ENCODE measurements around the gene DCBLD1.

The DCBLD1 gene

GRCh38 chr6:117555882-117556498 is 73.5 kb downstream of the DCBLD1 start:
- peaks cover 4 to 16% of the 10 kb centered on the region in 2 experiments; a peak in 2 of 3 replicates for H3K36me3 ChIP-seq (ENCODE audit: control insufficient read depth in 2 of 2, insufficient read depth in 1 of 2, low read length in 2 of 2)
- TF ChIP-seq ZNF654 (tag by site-specific recombination; IDR thresholded peaks at IDR 0.05; ENCODE audit: low read depth) (peak; percentile 70), SETDB1 (IDR thresholded peaks at IDR 0.05; ENCODE audit: insufficient read length, low read length) (no peak)
- CTCF ChIA-PET: interaction anchor here (0.5 to 7.1 kb wide), 40 partner anchors 8 to 1489 kb away, joined by 3 to 118 read pairs (median 4); no protein-coding TSS in a partner anchor
- H3K4me3 ChIP-seq (ENCODE audit: low read depth, low read length): no peak overlapping the region
- H3K27ac ChIP-seq (ENCODE audit: extremely low read depth, low read depth, low read length): no peak overlapping the region
- H3K9me3 ChIP-seq (ENCODE audit: control insufficient read depth, insufficient read depth, low read depth, low read length): no peaks in the 10 kb centered on the region
- H3K4me1 ChIP-seq (ENCODE audit: control insufficient read depth, insufficient read depth, low read length): no peaks in the 10 kb centered on the region
- POLR2A ChIA-PET: interaction anchor here (1.5 kb wide), 1 partner anchor 106 kb away, joined by 4 read pairs; no protein-coding TSS in a partner anchor

GRCh38 chr6:117557951-117558350 is 75.5 kb downstream of the DCBLD1 start:
- POLR2A ChIA-PET: no interaction called here
- TF ChIP-seq ZNF843 (tag by site-specific recombination; IDR thresholded peaks at IDR 0.05) (no peak), TSHZ1 (tag by site-specific recombination; IDR thresholded peaks at IDR 0.05; ENCODE audit: borderline replicate concordance) (no peak), KLF16 (tag by site-specific recombination; IDR thresholded peaks at IDR 0.05) (no peak), ZNF585B (tag by site-specific recombination; IDR thresholded peaks at IDR 0.05) (no peak), ZNF658 (tag by site-specific recombination; IDR thresholded peaks at IDR 0.05) (no peak), PBX3 (CRISPR knock-in tag; IDR thresholded peaks at IDR 0.05) (no peak), ZBTB17 (tag by site-specific recombination; IDR thresholded peaks at IDR 0.05) (no peak), ZNF416 (tag by site-specific recombination; IDR thresholded peaks at IDR 0.05) (no peak), MZF1 (tag by site-specific recombination; IDR thresholded peaks at IDR 0.05; ENCODE audit: borderline replicate concordance) (no peak), SETDB1 (IDR thresholded peaks at IDR 0.05; ENCODE audit: insufficient read length, low read length) (no peak), ZNF239 (tag by site-specific recombination; IDR thresholded peaks at IDR 0.05) (no peak), ZNF19 (tag by site-specific recombination; IDR thresholded peaks at IDR 0.05; ENCODE audit: low read depth) (no peak), ZEB2 (tag by site-specific recombination; IDR thresholded peaks at IDR 0.05) (no peak), IKZF3 (tag by site-specific recombination; IDR thresholded peaks at IDR 0.05) (no peak)
- TF ChIP-seq, protein P1, sequence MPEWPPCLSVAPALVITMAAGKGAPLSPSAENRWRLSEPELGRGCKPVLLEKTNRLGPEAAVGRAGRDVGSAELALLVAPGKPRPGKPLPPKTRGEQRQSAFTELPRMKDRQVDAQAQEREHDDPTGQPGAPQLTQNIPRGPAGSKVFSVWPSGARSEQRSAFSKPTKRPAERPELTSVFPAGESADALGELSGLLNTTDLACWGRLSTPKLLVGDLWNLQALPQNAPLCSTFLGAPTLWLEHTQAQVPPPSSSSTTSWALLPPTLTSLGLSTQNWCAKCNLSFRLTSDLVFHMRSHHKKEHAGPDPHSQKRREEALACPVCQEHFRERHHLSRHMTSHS (tag by site-specific recombination; IDR thresholded peaks at IDR 0.05): no peak
- TF ChIP-seq, protein P2, sequence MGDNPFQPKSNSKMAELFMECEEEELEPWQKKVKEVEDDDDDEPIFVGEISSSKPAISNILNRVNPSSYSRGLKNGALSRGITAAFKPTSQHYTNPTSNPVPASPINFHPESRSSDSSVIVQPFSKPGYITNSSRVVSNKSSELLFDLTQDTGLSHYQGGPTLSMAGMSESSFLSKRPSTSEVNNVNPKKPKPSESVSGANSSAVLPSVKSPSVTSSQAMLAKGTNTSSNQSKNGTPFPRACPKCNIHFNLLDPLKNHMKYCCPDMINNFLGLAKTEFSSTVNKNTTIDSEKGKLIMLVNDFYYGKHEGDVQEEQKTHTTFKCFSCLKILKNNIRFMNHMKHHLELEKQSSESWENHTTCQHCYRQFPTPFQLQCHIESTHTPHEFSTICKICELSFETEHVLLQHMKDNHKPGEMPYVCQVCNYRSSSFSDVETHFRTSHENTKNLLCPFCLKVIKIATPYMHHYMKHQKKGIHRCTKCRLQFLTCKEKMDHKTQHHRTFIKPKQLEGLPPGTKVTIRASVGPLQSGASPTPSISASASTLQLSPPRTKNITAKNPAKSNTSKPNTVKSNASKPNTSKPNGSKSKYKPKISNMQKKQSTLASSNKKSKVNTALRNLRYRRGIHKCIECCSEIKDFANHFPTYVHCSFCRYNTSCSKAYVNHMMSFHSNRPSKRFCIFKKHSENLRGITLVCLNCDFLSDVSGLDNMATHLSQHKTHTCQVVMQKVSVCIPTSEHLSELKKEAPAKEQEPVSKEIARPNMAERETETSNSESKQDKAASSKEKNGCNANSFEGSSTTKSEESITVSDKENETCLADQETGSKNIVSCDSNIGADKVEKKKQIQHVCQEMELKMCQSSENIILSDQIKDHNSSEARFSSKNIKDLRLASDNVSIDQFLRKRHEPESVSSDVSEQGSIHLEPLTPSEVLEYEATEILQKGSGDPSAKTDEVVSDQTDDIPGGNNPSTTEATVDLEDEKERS (tag by site-specific recombination; IDR thresholded peaks at IDR 0.05): no peak
- TF ChIP-seq, protein P3, sequence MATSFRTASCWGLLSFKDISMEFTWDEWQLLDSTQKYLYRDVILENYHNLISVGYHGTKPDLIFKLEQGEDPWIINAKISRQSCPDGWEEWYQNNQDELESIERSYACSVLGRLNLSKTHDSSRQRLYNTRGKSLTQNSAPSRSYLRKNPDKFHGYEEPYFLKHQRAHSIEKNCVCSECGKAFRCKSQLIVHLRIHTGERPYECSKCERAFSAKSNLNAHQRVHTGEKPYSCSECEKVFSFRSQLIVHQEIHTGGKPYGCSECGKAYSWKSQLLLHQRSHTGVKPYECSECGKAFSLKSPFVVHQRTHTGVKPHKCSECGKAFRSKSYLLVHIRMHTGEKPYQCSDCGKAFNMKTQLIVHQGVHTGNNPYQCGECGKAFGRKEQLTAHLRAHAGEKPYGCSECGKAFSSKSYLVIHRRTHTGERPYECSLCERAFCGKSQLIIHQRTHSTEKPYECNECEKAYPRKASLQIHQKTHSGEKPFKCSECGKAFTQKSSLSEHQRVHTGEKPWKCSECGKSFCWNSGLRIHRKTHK (tag by site-specific recombination; IDR thresholded peaks at IDR 0.05): no peak
- H3K36me3 ChIP-seq (ENCODE audit: control insufficient read depth in 2 of 2, insufficient read depth in 1 of 2, low read length in 2 of 2): peaks cover 4 to 31% of the 10 kb centered on the region in 2 experiments; a peak in 2 of 3 replicates
- no peaks in the 10 kb centered on the region for H3K4me1 ChIP-seq (ENCODE audit: control insufficient read depth, insufficient read depth, low read length)
- H3K27ac ChIP-seq (ENCODE audit: extremely low read depth, low read depth, low read length): no peak overlapping the region
- H3K9me3 ChIP-seq (ENCODE audit: control insufficient read depth, insufficient read depth, low read depth, low read length): no peaks in the 10 kb centered on the region
- no peak overlapping the region for H3K4me3 ChIP-seq (ENCODE audit: low read depth, low read length)
- CTCF ChIA-PET: interaction anchor here (0.6 to 7.1 kb wide), 13 partner anchors 9 to 751 kb away, joined by 3 to 118 read pairs (median 4); no protein-coding TSS in a partner anchor
